HG03439 (cell line): Measurements from ENCODE around the gene EEF1A2.

Experiments
- ATAC-seq: cut with Tn5 transposase; IDR thresholded peaks from one replicate; pipeline ENCODE4 v1.9.1; 2021; ENCODE audit warnings: mild to moderate bottlenecking, moderate library complexity; ENCODE audit not compliant: unreplicated experiment

Gene EEF1A2

GRCh38 chr20:63498960-63499337, at the start of gene EEF1A2:
EEF1A2 (minus strand) TSS chr20:63499083; CDS start chr20:63497763, 1,320 bp downstream.
- no peak for ATAC-seq

- ATAC-seq = no peak
Measured at GRCh38 chr20:63548542-63548941, 49.7 kb upstream of the EEF1A2 start.

- no peak for ATAC-seq
Measured at GRCh38 chr20:63547725-63548480, 49.0 kb upstream of the EEF1A2 start, which contains the start of gene SRMS. SRMS (minus strand) TSS chr20:63547749; CDS start chr20:63547463, 286 bp downstream.

DNA sequence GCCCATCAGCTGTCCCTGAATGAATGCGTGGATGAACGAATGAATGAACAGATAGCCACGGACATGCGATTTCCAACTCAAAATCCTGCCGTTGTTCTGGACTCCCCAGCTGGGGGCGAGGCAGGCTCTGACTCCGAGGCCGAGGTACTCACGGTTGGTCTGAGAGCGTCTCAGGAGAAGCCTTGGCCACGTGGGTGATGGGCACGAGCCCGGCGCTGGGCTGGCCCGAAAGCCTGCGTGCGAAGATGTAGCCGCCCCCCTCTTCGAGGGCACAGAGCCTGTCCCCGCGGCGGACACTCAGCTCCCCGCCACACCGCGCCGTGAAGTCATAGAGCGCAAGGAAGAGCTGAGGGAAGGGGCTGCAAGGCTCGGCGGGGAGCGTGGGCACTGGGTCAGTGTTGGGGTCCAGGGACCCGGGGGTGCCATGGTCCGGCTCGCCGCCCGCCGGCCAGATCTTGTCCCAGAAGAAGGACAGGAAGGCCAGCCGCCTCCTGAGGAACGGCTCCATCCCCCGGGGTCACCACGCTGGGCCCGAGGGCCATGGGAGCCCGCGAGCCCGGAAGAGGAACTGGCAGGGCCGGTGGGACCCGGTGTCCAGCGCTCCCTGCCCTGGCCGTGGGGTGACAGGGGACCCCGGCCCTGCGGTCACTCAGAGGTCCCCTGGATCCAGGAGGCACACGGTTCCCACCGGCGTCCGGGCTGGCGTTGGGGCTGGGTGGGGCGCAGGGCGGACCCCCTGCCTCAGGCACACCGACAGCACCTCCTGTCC, 48.3 kb upstream of the EEF1A2 start:
- ATAC-seq = no peak

- no peak for ATAC-seq
Measured at GRCh38 chr20:63546256-63546955, 47.5 kb upstream of the EEF1A2 start.

DNA sequence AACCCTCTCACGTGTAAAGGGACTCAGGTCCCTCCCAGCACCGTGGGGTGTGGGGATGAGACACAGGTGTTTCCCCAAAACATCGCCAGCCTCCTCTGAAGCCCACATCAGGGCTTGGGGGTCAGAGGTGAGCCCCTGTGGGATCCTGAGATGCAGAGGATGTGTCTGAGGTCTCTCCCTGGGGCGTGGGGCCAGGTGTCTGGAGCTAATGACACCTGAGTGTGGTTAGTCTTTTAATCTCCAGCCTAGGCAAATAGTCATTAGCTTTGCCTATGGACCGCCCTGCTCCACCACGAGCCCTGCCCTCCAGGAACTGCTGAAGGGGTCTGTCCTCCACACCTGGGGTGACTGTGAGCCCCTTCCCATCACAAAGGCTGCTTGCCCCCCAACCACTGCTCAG, 46.9 kb upstream of the EEF1A2 start:
- no peak for ATAC-seq

DNA sequence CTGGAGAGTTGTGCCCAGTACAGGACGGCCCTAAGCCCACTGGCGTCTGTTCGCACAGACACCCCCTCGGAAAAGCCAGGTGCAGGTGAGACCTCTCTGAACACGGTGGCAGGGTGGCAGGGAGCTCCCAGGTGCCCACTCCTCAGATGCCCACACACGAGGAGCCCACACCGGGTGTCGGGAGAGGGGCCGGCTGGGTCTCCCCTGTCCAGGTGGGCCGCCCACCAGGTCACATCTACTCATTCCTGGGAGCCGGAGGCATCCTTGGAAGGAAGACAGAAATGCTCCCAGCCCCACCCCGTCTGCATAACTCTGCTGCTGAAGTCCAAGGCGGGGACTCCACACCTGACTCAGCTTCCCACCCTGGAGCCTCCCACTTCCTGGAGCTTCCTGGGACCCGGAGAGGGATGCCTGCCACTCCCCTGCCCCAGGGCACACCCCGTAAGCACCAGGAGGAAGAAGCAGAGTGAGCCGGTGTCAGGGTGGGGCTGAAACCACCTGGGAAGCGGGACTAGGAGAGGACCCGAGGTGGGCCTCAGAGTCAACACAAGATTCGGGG, 46.2 kb upstream of the EEF1A2 start:
- ATAC-seq = no peak

DNA sequence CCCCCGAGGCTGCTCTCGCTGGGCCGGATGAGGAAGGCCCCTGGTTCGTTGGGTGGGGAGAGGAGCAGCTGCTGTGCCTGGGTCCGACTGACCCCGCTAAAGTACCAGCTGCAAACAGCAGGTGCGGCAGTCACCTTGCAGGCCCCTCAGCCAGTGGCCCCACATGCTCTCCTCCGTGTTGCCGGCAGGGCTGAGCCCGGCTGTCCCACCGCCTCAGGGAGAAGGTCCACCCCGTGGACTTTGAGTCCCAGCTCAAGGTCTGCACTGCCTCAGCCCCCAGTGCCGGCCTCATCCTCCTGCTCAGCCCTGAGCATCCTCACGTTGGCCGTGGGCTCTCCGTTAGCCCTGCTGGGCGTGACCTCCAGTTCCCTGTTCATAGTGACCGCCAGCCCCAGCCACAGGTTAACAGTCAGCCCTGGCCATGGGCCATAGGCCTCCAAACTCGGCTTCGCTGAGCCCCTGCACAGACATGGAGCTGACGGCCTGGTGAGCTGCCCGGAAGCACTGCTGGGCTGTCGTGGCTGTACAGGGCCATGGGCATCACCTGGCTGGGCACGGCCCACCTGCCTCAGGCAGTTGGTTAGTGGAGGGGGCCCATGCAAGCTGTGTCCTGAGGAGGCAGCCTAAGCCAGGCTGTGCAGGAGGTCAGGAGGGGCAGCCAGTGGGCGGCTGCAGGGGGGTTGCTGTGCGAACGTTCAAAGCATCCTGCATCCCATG, 45.5 kb upstream of the EEF1A2 start:
- ATAC-seq = no peak

DNA sequence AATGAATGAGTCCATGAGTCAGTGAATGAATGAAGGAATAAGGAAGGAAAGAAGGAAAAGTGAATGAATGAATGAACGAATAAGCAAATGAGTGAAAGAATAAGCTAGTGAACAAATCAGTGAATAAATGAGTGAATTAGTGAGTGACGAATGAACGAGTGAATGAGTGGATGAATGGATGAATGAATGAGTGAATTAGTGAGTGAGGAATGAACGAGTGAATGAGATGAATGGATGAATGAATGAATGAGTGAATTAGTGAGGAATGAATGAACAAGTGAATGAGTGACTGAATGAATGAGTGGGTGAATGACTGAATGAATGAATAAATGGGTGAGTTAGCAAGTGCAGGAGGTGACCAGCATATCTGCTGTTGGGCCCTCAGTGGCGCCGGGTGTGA, 44.9 kb upstream of the EEF1A2 start:
- ATAC-seq = no peak

GRCh38 chr20:63543131-63543530, 44.2 kb upstream of the EEF1A2 start:
- ATAC-seq = no peak

GRCh38 chr20:63542696-63543095, 43.8 kb upstream of the EEF1A2 start:
- ATAC-seq = no peak

DNA sequence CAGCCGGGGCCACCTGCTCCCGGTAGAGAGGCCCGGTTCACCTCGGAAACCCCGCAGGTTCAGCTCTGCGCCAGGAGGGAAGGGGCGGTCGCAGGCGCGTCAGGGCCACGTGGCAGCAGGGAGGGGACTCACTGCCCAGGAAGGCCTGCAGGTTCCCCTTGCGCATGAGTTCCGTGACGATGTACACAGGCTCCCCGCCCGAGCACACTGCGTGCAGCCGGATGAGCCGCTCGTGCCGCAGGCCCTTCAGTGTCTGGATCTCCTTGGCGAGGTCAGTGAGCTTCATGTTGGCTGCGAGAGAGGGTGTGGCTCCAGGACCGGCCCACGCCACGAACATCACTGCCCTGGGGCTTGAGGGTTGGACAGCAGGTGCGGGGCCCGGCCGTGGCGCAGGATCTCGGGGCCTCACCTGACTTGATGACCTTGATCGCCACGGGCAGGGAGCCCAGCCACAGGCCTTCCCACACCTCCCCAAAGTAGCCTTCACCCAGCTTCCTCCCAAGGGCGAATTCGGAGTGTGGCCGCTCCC, 43.2 kb upstream of the EEF1A2 start:
- ATAC-seq = no peak

DNA sequence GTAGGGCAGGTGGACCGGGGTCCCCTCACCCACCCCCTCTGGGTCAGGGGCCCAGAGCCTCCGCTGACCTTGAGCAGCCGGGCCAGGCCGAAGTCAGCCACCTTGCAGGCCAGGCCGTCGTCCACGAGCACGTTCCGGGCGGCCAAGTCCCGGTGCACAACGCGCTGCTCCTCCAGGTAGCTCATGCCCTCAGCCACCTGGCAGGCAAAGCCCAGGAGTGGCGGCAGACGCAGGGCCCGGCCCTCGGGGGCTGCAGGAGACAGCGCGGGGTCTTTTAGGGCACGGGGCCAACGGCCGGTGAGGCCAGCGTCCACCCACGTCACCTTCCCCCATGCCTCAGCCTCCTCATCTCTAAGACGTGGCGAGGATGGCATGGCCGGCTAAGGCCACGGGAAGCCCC, 42.5 kb upstream of the EEF1A2 start:
- no peak for ATAC-seq

GRCh38 chr20:63540417-63541186, 41.7 kb upstream of the EEF1A2 start:
- no peak for ATAC-seq

DNA sequence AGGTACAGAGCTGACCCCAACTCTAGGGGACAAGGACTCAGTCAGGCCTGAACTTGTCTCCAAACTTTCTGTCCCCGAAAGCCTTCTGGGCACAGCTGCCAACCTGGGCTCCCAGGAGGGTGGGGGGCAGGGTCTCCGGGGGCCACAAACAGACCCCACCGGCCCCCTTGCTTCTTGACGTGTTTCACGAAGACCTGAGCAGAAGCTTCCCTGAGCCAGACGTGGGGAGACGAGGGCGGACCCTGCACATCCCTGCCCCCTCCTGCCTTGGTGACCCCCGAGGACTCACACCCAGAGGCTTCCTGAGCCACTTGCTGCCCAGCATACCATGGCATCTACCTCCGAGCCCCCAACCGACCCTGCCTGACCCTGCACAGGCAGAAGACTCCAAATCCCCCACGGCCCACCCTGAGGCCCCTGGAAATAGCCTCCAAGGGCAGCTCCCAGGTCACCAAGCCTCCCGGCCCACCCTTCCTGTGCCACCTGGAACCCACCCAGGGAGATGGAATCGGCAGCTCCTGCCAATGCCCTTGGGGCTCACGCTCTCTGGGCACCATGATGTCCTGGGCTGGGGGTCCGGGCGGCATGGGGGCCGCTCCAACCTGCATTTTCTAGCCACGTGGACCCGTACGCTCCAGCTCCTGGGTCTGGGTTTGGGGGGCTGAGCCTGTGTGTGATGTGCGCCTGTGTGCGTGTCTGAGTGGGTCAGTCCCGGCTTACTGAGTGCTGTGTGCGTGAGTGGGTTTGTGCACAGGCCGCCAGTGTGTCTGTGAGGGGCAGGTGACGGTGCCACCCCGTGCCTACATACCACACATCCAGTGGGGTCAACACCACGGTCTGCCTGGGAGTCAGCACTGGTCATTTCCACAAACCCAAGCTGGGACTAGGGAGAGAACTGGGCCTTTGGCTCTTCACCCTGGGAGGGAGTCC, 40.8 kb upstream of the EEF1A2 start:
- no peak for ATAC-seq

- no peak for ATAC-seq
Measured at GRCh38 chr20:63539092-63539430, 40.2 kb upstream of the EEF1A2 start.

- ATAC-seq = no peak
Measured at GRCh38 chr20:63538204-63539091, 39.6 kb upstream of the EEF1A2 start.
